ENCODE results near the gene CGNL1.

CGNL1 gene

GRCh38 chr15:57566834-57567233, 190.5 kb downstream of the CGNL1 start:
- TF ChIP-seq, protein P1, sequence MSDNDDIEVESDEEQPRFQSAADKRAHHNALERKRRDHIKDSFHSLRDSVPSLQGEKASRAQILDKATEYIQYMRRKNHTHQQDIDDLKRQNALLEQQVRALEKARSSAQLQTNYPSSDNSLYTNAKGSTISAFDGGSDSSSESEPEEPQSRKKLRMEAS (IDR thresholded peaks at IDR 0.05) = no peak
- TF ChIP-seq RAD21 (IDR thresholded peaks at IDR 0.05; ENCODE audit: low read depth) (no peak), YY1 (IDR thresholded peaks at IDR 0.05; ENCODE audit: low read depth) (no peak), NFIC (IDR thresholded peaks at IDR 0.05) (no peak), USF1 (IDR thresholded peaks at IDR 0.05) (no peak), TCF12 (IDR thresholded peaks at IDR 0.05; ENCODE audit: low read depth) (no peak), CREB1 (IDR thresholded peaks at IDR 0.05; ENCODE audit: low read depth) (no peak), CEBPB (IDR thresholded peaks at IDR 0.05) (no peak), ZBTB7A (IDR thresholded peaks at IDR 0.05; ENCODE audit: low read depth) (no peak), TAF1 (IDR thresholded peaks at IDR 0.05; ENCODE audit: low read depth) (no peak), EGR1 (IDR thresholded peaks at IDR 0.05) (no peak), TEAD4 (IDR thresholded peaks at IDR 0.05) (no peak), EP300 (IDR thresholded peaks at IDR 0.05; ENCODE audit: borderline replicate concordance) (no peak), FOXM1 (IDR thresholded peaks at IDR 0.05; ENCODE audit: borderline replicate concordance, low read depth) (no peak)
- TF ChIP-seq, protein P2, sequence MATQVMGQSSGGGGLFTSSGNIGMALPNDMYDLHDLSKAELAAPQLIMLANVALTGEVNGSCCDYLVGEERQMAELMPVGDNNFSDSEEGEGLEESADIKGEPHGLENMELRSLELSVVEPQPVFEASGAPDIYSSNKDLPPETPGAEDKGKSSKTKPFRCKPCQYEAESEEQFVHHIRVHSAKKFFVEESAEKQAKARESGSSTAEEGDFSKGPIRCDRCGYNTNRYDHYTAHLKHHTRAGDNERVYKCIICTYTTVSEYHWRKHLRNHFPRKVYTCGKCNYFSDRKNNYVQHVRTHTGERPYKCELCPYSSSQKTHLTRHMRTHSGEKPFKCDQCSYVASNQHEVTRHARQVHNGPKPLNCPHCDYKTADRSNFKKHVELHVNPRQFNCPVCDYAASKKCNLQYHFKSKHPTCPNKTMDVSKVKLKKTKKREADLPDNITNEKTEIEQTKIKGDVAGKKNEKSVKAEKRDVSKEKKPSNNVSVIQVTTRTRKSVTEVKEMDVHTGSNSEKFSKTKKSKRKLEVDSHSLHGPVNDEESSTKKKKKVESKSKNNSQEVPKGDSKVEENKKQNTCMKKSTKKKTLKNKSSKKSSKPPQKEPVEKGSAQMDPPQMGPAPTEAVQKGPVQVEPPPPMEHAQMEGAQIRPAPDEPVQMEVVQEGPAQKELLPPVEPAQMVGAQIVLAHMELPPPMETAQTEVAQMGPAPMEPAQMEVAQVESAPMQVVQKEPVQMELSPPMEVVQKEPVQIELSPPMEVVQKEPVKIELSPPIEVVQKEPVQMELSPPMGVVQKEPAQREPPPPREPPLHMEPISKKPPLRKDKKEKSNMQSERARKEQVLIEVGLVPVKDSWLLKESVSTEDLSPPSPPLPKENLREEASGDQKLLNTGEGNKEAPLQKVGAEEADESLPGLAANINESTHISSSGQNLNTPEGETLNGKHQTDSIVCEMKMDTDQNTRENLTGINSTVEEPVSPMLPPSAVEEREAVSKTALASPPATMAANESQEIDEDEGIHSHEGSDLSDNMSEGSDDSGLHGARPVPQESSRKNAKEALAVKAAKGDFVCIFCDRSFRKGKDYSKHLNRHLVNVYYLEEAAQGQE (IDR thresholded peaks at IDR 0.05; ENCODE audit: low read depth) = no peak

DNA sequence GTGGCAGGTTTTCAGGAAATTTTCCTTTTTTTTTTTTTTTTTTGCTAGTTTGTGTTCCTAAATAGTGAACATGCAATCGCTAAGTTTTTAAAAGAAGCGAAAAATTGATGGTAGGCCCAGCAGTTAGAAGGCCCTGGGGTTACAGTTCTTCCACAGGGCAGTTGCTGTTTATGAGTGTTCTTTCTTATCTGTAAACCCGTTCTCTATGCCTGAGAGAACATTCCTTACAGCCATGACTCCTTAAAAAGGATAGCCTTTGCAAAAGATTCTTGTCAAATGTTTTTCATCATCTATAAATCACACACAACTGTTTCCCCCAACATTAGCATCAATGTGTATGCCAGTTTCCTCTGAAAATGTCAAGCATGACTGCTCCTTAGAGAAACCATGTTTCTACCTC, 191.6 kb downstream of the CGNL1 start:
- no peak for TF ChIP-seq TAF1 (IDR thresholded peaks at IDR 0.05; ENCODE audit: low read depth)
- no peak for TF ChIP-seq RAD21 (IDR thresholded peaks at IDR 0.05; ENCODE audit: low read depth)
- no peak for TF ChIP-seq ZBTB7A (IDR thresholded peaks at IDR 0.05; ENCODE audit: low read depth)
- TF ChIP-seq FOXM1 (IDR thresholded peaks at IDR 0.05; ENCODE audit: borderline replicate concordance, low read depth) = no peak
- no peak for TF ChIP-seq USF1 (IDR thresholded peaks at IDR 0.05)
- no peak for TF ChIP-seq EGR1 (IDR thresholded peaks at IDR 0.05)
- TF ChIP-seq YY1 (IDR thresholded peaks at IDR 0.05; ENCODE audit: low read depth) = no peak
- TF ChIP-seq, protein P1 (IDR thresholded peaks at IDR 0.05) = no peak
- TF ChIP-seq, protein P2 (IDR thresholded peaks at IDR 0.05; ENCODE audit: low read depth) = no peak
- no peak for TF ChIP-seq NFIC (IDR thresholded peaks at IDR 0.05)
- TF ChIP-seq CEBPB (IDR thresholded peaks at IDR 0.05) = no peak
- TF ChIP-seq CREB1 (IDR thresholded peaks at IDR 0.05; ENCODE audit: low read depth) = no peak
- no peak for TF ChIP-seq EP300 (IDR thresholded peaks at IDR 0.05; ENCODE audit: borderline replicate concordance)

DNA sequence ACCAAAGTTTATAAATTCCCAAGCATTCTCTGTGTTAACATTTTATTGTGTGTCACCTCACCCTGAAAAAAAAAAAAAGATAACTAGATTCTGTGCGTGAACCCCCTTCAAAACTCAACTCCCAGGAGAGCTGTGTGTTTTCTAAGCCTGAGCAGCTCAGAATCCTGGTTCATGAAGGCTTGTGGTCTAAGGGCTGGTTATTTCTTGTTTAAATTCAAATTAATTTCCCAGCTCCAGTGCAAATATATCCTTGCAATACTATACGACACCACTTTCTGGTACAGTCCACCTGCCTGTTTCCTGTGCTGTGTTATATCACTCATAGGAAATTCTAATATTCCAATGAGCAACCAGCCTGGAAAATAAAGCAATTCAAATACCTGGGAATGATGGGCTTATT, 192.0 kb downstream of the CGNL1 start:
- TF ChIP-seq, protein P1 (IDR thresholded peaks at IDR 0.05) = no peak
- TF ChIP-seq CEBPB (IDR thresholded peaks at IDR 0.05) (no peak), RAD21 (IDR thresholded peaks at IDR 0.05; ENCODE audit: low read depth) (no peak), NFIC (IDR thresholded peaks at IDR 0.05) (no peak), TCF12 (IDR thresholded peaks at IDR 0.05; ENCODE audit: low read depth) (no peak), ZBTB7A (IDR thresholded peaks at IDR 0.05; ENCODE audit: low read depth) (no peak), TAF1 (IDR thresholded peaks at IDR 0.05; ENCODE audit: low read depth) (no peak), EP300 (IDR thresholded peaks at IDR 0.05; ENCODE audit: borderline replicate concordance) (no peak)

- TF ChIP-seq TCF12 (IDR thresholded peaks at IDR 0.05; ENCODE audit: low read depth) (no peak), USF1 (IDR thresholded peaks at IDR 0.05) (no peak)
Observed at GRCh38 chr15:57570340-57570739, 194.0 kb downstream of the CGNL1 start.

DNA sequence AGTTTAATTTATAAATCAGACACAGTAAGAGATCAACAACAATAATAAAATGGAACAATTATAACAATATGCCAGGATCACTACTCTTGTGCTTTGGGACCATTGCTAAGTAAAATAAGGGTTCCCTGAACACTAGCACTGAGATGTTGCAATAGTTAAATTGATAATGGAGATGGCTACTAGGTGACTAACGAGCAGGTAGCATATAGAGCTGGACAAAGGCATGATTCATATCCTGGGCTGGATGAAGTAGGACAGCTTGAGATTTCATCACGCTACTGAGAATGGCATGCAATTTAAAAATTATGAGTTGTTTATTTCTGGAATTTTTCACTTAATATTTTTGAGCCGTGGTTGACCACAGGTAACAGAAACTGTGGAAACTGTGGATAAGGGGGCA, 194.7 kb downstream of the CGNL1 start:
- TF ChIP-seq CEBPB (IDR thresholded peaks at IDR 0.05) (peak; percentile 85), TCF12 (IDR thresholded peaks at IDR 0.05; ENCODE audit: low read depth) (no peak)

GRCh38 chr15:57571725-57572124, 195.4 kb downstream of the CGNL1 start:
- TF ChIP-seq YY1 (IDR thresholded peaks at IDR 0.05; ENCODE audit: low read depth) (no peak), ZBTB7A (IDR thresholded peaks at IDR 0.05; ENCODE audit: low read depth) (no peak), EGR1 (IDR thresholded peaks at IDR 0.05) (no peak), USF1 (IDR thresholded peaks at IDR 0.05) (0 out of 2 replicates have a peak, but pooled peaks have one; percentile 16), CEBPB (IDR thresholded peaks at IDR 0.05) (no peak), TEAD4 (IDR thresholded peaks at IDR 0.05) (no peak)
- TF ChIP-seq, protein P2 (IDR thresholded peaks at IDR 0.05; ENCODE audit: low read depth) = no peak
